NCI-H774 (cell line): Measurements from ENCODE around the gene ARL14.
"Not testable (repeated sequence)": the region's sequence is repeated elsewhere in the genome, so short reads cannot be mapped to it uniquely, and the experiment has no call there.

Experiments
- DNase-seq: peaks from one replicate; lab custom pipeline; 2025; lab: John Stamatoyannopoulos, UW

The ARL14 gene

DNA sequence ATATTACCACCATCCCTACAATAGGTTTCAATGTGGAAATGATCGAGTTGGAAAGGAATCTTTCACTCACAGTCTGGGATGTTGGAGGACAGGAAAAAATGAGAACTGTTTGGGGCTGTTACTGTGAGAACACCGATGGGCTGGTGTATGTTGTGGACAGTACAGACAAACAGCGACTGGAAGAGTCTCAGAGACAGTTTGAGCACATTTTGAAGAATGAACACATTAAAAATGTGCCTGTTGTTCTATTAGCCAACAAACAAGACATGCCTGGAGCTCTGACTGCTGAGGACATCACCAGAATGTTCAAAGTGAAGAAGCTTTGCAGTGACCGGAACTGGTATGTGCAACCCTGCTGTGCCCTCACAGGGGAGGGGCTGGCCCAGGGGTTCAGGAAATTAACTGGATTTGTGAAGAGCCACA, 510 bp downstream of the ARL14 start:
- DNase-seq: no peak

- no peak for DNase-seq
Measured at GRCh38 chr3:160678292-160678842, 1.4 kb downstream of the ARL14 start.

DNA sequence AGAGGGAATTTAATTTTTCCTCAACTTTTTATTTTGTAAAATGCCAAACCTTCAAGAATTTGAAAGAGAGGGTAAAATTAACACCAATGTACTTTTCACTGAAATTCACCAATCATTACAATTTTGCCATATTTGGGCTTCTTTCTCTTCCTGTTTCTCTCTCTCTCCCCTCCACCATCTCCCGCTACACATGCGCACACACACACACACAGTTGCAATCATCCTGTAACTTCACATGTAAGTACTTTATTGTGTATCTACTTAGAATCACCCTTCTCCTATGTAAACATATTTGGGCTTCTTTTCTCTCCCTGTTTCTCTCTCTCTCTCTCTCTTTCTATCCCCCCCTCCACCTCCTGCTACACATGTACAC, 7.4 kb downstream of the ARL14 start:
- DNase-seq: no peak

- DNase-seq: no peak
Measured at GRCh38 chr3:160685144-160685766, 8.3 kb downstream of the ARL14 start.

- DNase-seq: peak; percentile 26
Measured at GRCh38 chr3:160686955-160687535, 10.1 kb downstream of the ARL14 start.

DNA sequence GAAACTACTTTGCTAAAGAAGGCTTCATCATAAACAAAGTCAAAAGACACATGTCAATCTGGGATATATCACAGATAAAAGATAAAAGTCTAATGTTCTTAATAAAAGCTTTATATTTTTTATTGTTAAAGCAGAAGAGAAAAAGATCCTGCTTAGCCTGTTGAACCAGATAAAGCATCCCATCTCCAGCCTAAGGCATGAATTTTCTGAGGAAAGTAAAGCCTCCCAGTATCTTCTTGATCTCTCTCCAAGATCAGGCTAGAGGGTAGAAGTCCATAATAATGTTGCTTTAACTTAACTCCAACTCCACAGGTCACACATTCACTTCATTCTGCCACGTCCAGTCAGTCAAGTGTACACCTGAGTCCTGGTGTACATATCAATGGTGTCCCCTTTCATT, 14.2 kb downstream of the ARL14 start:
- DNase-seq: no peak

GRCh38 chr3:160691962-160692361, 15.0 kb downstream of the ARL14 start:
- no peak for DNase-seq

GRCh38 chr3:160693191-160693590, 16.2 kb downstream of the ARL14 start:
- DNase-seq: no peak

- DNase-seq: no peak
Measured at GRCh38 chr3:160694345-160694744, 17.4 kb downstream of the ARL14 start.

DNA sequence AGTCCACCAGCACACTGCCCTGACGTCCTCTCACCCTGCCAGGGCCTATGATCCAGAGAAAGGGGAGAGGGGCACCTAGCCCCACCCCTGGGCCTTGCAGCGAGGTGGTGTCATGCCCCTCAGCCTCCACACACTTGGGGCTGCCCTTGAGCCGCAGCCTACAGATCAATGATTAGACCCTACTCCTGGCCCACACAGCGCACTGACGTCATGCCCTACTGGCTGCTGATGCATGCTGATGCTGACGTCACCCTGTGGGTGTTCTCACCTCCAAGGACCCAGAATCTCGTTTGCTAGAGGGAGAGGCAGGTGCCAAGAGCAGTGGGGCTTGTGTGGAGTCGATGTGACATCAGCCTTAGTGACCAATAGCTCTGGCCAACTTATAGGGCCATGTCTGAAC, 18.0 kb downstream of the ARL14 start:
- no peak for DNase-seq

- no peak for DNase-seq
Measured at GRCh38 chr3:160695915-160696327, 19.0 kb downstream of the ARL14 start.

- no peak for DNase-seq
Measured at GRCh38 chr3:160697637-160698380, 20.8 kb downstream of the ARL14 start.

GRCh38 chr3:160698599-160699195, 21.7 kb downstream of the ARL14 start:
- no peak for DNase-seq

GRCh38 chr3:160701490-160701889, 24.5 kb downstream of the ARL14 start:
- no peak for DNase-seq

GRCh38 chr3:160702290-160702689, 25.3 kb downstream of the ARL14 start:
- no peak for DNase-seq

- DNase-seq: no peak
Measured at GRCh38 chr3:160703974-160704373, 27.0 kb downstream of the ARL14 start.

- peak; percentile 62 for DNase-seq
Measured at GRCh38 chr3:160707187-160707794, 30.3 kb downstream of the ARL14 start.

DNA sequence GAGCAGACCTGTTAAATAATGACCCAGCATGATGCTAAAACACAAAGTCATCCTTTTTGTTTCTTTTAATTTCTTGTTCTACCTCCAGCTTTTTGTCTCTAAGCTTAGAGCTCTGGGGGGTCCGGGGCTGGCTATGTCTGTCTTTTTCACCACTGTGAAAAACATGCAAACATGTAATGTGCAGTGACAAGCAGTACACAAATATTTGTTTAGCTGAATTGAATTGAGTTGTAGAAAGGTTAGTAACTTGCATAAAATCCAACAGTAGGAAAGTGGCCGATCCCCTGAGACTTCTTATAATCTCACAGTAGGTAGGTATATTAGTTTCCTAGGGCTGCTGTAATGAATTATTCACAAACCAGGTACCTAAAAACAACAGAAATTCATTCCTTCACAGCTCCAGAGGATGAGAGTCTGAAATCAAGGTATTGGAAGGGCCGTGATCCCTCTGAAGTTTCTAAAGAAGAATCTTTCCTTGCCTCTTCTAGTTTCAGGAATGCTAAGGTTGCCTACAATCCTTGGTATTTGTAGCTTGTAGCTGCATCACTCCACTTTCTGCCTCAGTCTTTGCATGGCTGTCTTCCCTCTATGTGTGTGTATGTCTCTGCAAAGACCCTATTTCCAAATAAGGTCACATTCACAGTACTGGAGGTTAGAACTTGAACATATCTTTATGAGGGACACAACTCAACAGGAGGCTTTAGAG, 32.7 kb downstream of the ARL14 start:
- DNase-seq: no peak

DNA sequence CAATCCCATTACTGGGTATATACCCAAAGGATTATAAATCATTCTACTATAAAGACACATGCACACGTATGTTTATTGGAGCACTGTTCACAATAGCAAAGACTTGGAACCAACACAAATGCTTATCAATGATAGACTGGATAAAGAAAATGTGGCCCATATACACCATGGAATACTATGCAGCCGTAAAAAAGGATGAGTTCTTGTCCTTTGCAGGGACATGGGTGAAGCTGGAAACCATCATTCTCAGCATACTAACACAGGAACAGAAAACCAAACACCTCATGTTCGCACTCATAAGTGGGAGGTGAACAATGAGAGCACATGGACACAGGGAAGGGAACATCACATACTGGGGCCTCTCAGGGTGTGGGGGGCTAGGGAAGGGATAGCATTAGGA, 36.2 kb downstream of the ARL14 start:
- DNase-seq: not testable (repeated sequence)

- DNase-seq: no peak
Measured at GRCh38 chr3:160719710-160720109, 42.8 kb downstream of the ARL14 start.

DNA sequence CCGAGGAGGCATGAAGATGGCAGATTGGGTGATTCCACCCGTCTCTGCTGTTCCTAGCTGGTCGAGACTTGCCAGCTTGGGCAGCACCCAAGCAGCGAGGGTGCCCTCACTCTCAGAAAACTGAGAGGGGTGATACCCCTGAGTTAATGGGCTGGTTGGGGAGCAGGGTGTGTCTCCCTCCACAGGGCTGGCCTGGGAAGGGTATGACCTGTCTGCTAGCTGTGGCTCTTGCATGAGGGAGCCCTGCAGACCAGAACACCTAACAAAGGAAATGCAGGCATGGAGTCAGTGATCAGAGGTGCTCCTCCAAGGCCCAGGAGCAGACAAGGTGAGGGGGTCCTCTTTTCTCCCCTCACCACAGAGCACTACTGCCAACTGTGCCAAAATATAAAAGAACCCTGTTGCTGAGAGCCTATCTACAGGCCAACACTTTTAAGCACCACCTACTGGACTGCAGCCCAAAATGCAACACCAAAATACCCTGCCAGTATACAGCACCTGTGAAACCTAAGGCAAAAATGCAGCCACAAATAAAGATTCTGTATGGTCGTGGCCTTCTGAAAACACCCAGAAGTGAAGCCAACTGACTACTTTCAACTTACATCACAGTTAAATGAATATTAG, 43.3 kb downstream of the ARL14 start:
- no peak for DNase-seq
